Measurements from ENCODE around the gene ELP5. TPM values are rescaled to one million over a fixed set of nuclear protein-coding genes. Genes with fewer than 3 reads are reported as not detected.

The ELP5 gene
- total RNA-seq, 2 experiments from 2014 or later: 84.6 to 97.3 TPM

GRCh38 chr17:7216242-7217112, 35.5 kb upstream of the ELP5 start:
- Histone ChIP-seq H3K9me3 (ENCODE audit: low read length) (no peaks in the 10 kb centered on the region), H3K79me2 (ENCODE audit: insufficient read depth, low read depth, low read length) (peaks cover 30% of the 10 kb centered on the region), H2AFZ (ENCODE audit: low read length) (no peak overlapping the region), H3K4me2 (ENCODE audit: low read length) (peak overlapping the region; percentile 78), H3K36me3 (ENCODE audit: insufficient read depth, low read length) (peaks cover 8% of the 10 kb centered on the region; the same call in 1 of the 2 replicates), H3K4me3 (ENCODE audit: low read depth, low read length, poor library complexity, severe bottlenecking) (peak overlapping the region; percentile 75), H3K9me2 (ENCODE audit: insufficient read depth, low read length) (no peaks in the 10 kb centered on the region), H3K4me1 (ENCODE audit: insufficient read depth, low read length, poor library complexity, severe bottlenecking) (peaks cover 64% of the 10 kb centered on the region), H4K20me1 (ENCODE audit: insufficient read depth, low read length) (no peaks in the 10 kb centered on the region), H3K27ac (ENCODE audit: low read depth, low read length, poor library complexity, severe bottlenecking) (peak overlapping the region; percentile 65)
- intact Hi-C loops (cut with micrococcal nuclease; ENCODE audit: unreplicated experiment): no loop called here
- ChIA-PET CTCF (ENCODE audit: unreplicated experiment) (no interaction called here), POLR2A (no interaction called here)
- BruUV-seq (replicated peaks): no TSS peak
- peak; percentile 22 for DNase-seq (ENCODE audit: low spot score)
- no peak for TF ChIP-seq CTCF (conservative IDR thresholded peaks at IDR 0.05; ENCODE audit: low read length)
- TF ChIP-seq EZH2phosphoT487 (IDR thresholded peaks at IDR 0.05; ENCODE audit: borderline replicate concordance, low read depth, low read length): no peak

- TF ChIP-seq EZH2phosphoT487 (IDR thresholded peaks at IDR 0.05; ENCODE audit: borderline replicate concordance, low read depth, low read length): no peak
- no peak for TF ChIP-seq CTCF (conservative IDR thresholded peaks at IDR 0.05; ENCODE audit: low read length)
- no peaks in the 10 kb centered on the region for H3K9me2 ChIP-seq (ENCODE audit: insufficient read depth, low read length)
- peak overlapping the region; percentile 71 for H3K27ac ChIP-seq (ENCODE audit: low read depth, low read length, poor library complexity, severe bottlenecking)
- POLR2A ChIA-PET: interaction anchor here (0.6 kb wide), 2 partner anchors 47 to 263 kb away, joined by 3 read pairs; no protein-coding TSS in a partner anchor
- no TSS peak for BruUV-seq (replicated peaks)
- intact Hi-C loops (cut with micrococcal nuclease; ENCODE audit: unreplicated experiment): no loop called here
- peak overlapping the region; percentile 17; the same call in 1 of the 2 replicates for H2AFZ ChIP-seq (ENCODE audit: low read length)
- DNase-seq (ENCODE audit: low spot score): peak; percentile 68
- peaks cover 64% of the 10 kb centered on the region for H3K4me1 ChIP-seq (ENCODE audit: insufficient read depth, low read length, poor library complexity, severe bottlenecking)
- no peaks in the 10 kb centered on the region for H4K20me1 ChIP-seq (ENCODE audit: insufficient read depth, low read length)
- H3K4me3 ChIP-seq (ENCODE audit: low read depth, low read length, poor library complexity, severe bottlenecking): peak overlapping the region; percentile 75
- H3K9me3 ChIP-seq (ENCODE audit: low read length): no peaks in the 10 kb centered on the region
- peaks cover 24% of the 10 kb centered on the region for H3K79me2 ChIP-seq (ENCODE audit: insufficient read depth, low read depth, low read length)
- CTCF ChIA-PET (ENCODE audit: unreplicated experiment): no interaction called here
- H3K36me3 ChIP-seq (ENCODE audit: insufficient read depth, low read length): peaks cover 17% of the 10 kb centered on the region; the same call in 1 of the 2 replicates
- peak overlapping the region; percentile 91 for H3K4me2 ChIP-seq (ENCODE audit: low read length)
Measured at GRCh38 chr17:7217113-7217987, 34.7 kb upstream of the ELP5 start.

All from OCI-LY7 (cell line).